H9 (cell line): Measurements from ENCODE around the gene CERS3. TPM values are rescaled to one million over a fixed set of nuclear protein-coding genes. Genes with fewer than 3 reads are reported as not detected.

ENCODE experiments used
- DNase-seq: peaks from one replicate; pipeline ENCODE4 v3.0.0-alpha.2; 2017
- H2AFZ ChIP-seq: one replicate; pipeline ENCODE4 v1.6.1; 2013; ENCODE audit warnings: mild to moderate bottlenecking, low read length, control low read depth, moderate library complexity
- H2AK5ac ChIP-seq: 2 replicates; pipeline ENCODE4 v1.6.1; 2013; ENCODE audit warnings: low read length, control low read depth, mixed read lengths; ENCODE audit not compliant: insufficient read length
- H2BK120ac ChIP-seq: one replicate; pipeline ENCODE4 v1.6.1; 2013; ENCODE audit warnings: low read depth, mild to moderate bottlenecking, low read length, control low read depth, inconsistent platforms; ENCODE audit not compliant: poor library complexity, severe bottlenecking
- H2BK12ac ChIP-seq: 2 replicates; pipeline ENCODE4 v1.6.1; 2013; ENCODE audit warnings: low read length, control low read depth, mixed read lengths, low read depth; ENCODE audit not compliant: insufficient read length
- H2BK15ac ChIP-seq: 2 replicates; pipeline ENCODE4 v1.6.1; 2013; ENCODE audit warnings: low read depth, low read length, control low read depth
- H2BK20ac ChIP-seq: one replicate; pipeline ENCODE4 v1.6.1; 2013; ENCODE audit warnings: low read depth, mild to moderate bottlenecking, low read length, control low read depth, inconsistent platforms; ENCODE audit not compliant: poor library complexity, severe bottlenecking
- H2BK5ac ChIP-seq: 2 replicates; pipeline ENCODE4 v1.6.1; 2013; ENCODE audit warnings: low read length, control low read depth, mixed read lengths; ENCODE audit not compliant: insufficient read length
- H3K14ac ChIP-seq: 2 replicates; pipeline ENCODE4 v1.6.1; 2013; ENCODE audit warnings: low read length, control low read depth; ENCODE audit not compliant: insufficient read depth
- H3K18ac ChIP-seq: 2 replicates; pipeline ENCODE4 v1.6.1; 2013; ENCODE audit warnings: low read depth, mild to moderate bottlenecking, mixed read lengths, low read length, control low read depth; ENCODE audit not compliant: insufficient read length
- H3K23ac ChIP-seq: 2 replicates; pipeline ENCODE4 v1.6.1; 2013; ENCODE audit warnings: low read length, control low read depth, mixed read lengths, low read depth; ENCODE audit not compliant: insufficient read length
- H3K23me2 ChIP-seq: 2 replicates; pipeline ENCODE4 v1.6.1; 2013; ENCODE audit warnings: low read depth, mild to moderate bottlenecking, mixed read lengths, low read length, control low read depth; ENCODE audit not compliant: insufficient read length, poor library complexity, severe bottlenecking
- H3K27ac ChIP-seq: 2 replicates; pipeline ENCODE4 v1.5.1; 2013; ENCODE audit warnings: low read length, control low read depth, mixed read lengths, low read depth; ENCODE audit not compliant: insufficient read length
- H3K27me3 ChIP-seq: 2 replicates; pipeline ENCODE4 v1.6.1; 2013; ENCODE audit warnings: low read length, control low read depth, inconsistent platforms; ENCODE audit not compliant: insufficient read depth
- H3K4ac ChIP-seq: 2 replicates; pipeline ENCODE4 v1.6.1; 2013; ENCODE audit warnings: low read depth, mild to moderate bottlenecking, control low read depth, inconsistent platforms, low read length, moderate library complexity
- H3K4me1 ChIP-seq: 2 replicates; pipeline ENCODE4 v1.6.1; 2013; ENCODE audit warnings: low read length, control low read depth, inconsistent platforms; ENCODE audit not compliant: insufficient read depth
- H3K4me2 ChIP-seq: 2 replicates; pipeline ENCODE4 v1.6.1; 2013; ENCODE audit warnings: low read length, control low read depth, mixed read lengths; ENCODE audit not compliant: insufficient read length, insufficient read depth
- H3K56ac ChIP-seq: 2 replicates; pipeline ENCODE4 v1.6.1; 2013; ENCODE audit warnings: low read depth, mild to moderate bottlenecking, mixed read lengths, low read length, control low read depth; ENCODE audit not compliant: insufficient read length
- H3K79me1 ChIP-seq: 2 replicates; pipeline ENCODE4 v1.6.1; 2013; ENCODE audit warnings: low read depth, mild to moderate bottlenecking, moderate library complexity, low read length, control low read depth, inconsistent platforms; ENCODE audit not compliant: insufficient read depth, poor library complexity, severe bottlenecking
- H3K79me2 ChIP-seq: 2 replicates; pipeline ENCODE4 v1.6.1; 2013; ENCODE audit warnings: low read length, control low read depth, inconsistent platforms; ENCODE audit not compliant: insufficient read depth
- H3K9ac ChIP-seq: 2 replicates; pipeline ENCODE4 v1.6.1; 2013; ENCODE audit warnings: low read length, control low read depth, mixed read lengths; ENCODE audit not compliant: insufficient read length; ENCODE audit errors: extremely low read depth
- H3K9me3 ChIP-seq: one replicate; pipeline ENCODE4 v1.6.1; 2013; ENCODE audit warnings: low read depth, low read length, inconsistent platforms; ENCODE audit not compliant: control insufficient read depth
- H3T11ph ChIP-seq: one replicate; pipeline ENCODE4 v1.6.1; 2013; ENCODE audit warnings: mild to moderate bottlenecking, low read length, control low read depth, inconsistent platforms
- H4K20me1 ChIP-seq: one replicate; pipeline ENCODE4 v1.6.1; 2013; ENCODE audit not compliant: control insufficient read depth, insufficient read length, insufficient read depth
- H4K5ac ChIP-seq: 2 replicates; pipeline ENCODE4 v1.6.1; 2013; ENCODE audit warnings: low read depth, mild to moderate bottlenecking, mixed read lengths, low read length, control low read depth; ENCODE audit not compliant: insufficient read length
- H4K8ac ChIP-seq: replicated peaks from 2 replicates; pipeline ENCODE4 v1.6.1; 2013; ENCODE audit warnings: low read length, control low read depth, mixed read lengths, low read depth; ENCODE audit not compliant: insufficient read length
- H4K91ac ChIP-seq: 2 replicates; pipeline ENCODE4 v1.6.1; 2013; ENCODE audit warnings: low read depth, mild to moderate bottlenecking, moderate library complexity, mixed read lengths, low read length, control low read depth; ENCODE audit not compliant: insufficient read length
- H3K27ac Mint-ChIP-seq, 3 experiments: 2 replicates in 2 of 3; 3 replicates in 1 of 3; pipeline ENCODE4 v1.8.0; 2020 to 2021; ENCODE audit warnings: mixed read lengths in 3 of 3, mild to moderate bottlenecking in 1 of 3, moderate library complexity in 1 of 3
- H3K27me3 Mint-ChIP-seq: 2 replicates; pipeline ENCODE4 v1.8.0; 2021; ENCODE audit warnings: low read depth, mild to moderate bottlenecking, moderate library complexity, mixed read lengths
- H3K36me3 Mint-ChIP-seq, 3 experiments: 2 replicates in 2 of 3; 3 replicates in 1 of 3; pipeline ENCODE4 v1.8.0; 2020 to 2021; ENCODE audit warnings: low read depth in 3 of 3, mixed read lengths in 3 of 3; ENCODE audit not compliant: insufficient read depth in 1 of 3
- H3K4me1 Mint-ChIP-seq, 2 experiments: 2 replicates each; pipeline ENCODE4 v1.8.0; 2020; ENCODE audit warnings: mixed read lengths in 2 of 2
- H3K4me3 Mint-ChIP-seq, 2 experiments: 2 replicates in 1 of 2; 3 replicates in 1 of 2; pipeline ENCODE4 v1.8.0; 2020 to 2021; ENCODE audit warnings: mild to moderate bottlenecking in 2 of 2, mixed read lengths in 2 of 2, moderate library complexity in 1 of 2
- H3K9me3 Mint-ChIP-seq, 2 experiments: 2 replicates in 1 of 2; 3 replicates in 1 of 2; pipeline ENCODE4 v1.8.0; 2020; ENCODE audit warnings: mild to moderate bottlenecking in 2 of 2, mixed read lengths in 2 of 2, moderate library complexity in 1 of 2
- WGBS: extraction: QIAGEN DNeasy Blood & Tissue Kit; methylation state at CpG from one replicate; pipeline ENCODE4 v1.1.7; 2013; ENCODE audit warnings: missing lambda C conversion rate, low lambda C conversion rate, mixed read lengths; ENCODE audit not compliant: insufficient read length; ENCODE audit errors: extremely low coverage; 5-methylcytosine and 5-hydroxymethylcytosine counted together
- total RNA-seq: library from RNA; stranded (reverse); gene quantifications from 2 replicates; pipeline ENCODE4 v1.2.1, GENCODE V29; 2021
- TF ChIP-seq, protein P1 (sequence below): fragments of 200-600 bp; sonication (generic); conservative IDR thresholded peaks from 3 replicates; pipeline ENCODE4 v1.8.0; 2021; ENCODE audit warnings: antibody characterized with exemption, mild to moderate bottlenecking

CERS3 gene
- total RNA-seq, 1 experiment from 2014 or later: 1.4 TPM

DNA sequence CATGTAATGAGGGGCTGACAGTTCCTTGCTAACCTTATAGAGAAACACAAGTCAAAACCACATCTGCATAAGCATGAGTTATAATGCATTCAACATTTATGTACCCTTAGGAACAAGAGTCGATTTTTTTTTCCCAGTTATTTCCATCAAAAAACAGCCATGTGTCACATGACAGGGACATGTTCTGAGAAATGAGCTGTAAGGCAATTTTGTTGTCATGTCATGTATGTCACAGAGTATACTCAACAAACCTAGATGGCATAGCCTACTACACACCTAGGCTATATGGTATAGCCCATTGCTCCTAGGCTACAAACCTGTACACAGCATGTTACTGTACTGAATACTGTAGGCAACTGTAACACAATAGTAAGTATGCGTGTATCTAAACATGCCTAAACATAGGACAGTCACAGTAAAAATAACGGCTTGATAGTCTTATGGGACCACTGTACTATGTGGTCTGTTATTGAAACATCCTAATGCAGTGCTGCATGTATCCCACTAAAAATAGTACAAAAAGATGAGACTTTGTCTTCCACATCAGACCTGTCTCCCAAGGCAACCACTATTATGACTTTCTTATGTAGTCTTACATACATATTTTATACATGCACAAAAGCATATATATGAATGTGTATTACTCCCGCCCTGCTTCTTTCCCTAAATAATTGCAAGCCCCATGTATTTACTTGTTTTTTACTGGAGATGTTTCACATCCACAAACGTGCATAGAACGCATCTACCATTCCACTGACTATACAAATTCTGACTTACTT is 38.3 kb upstream of the CERS3 start:
- no peak overlapping the region for H3K9ac ChIP-seq
- H2AK5ac ChIP-seq: no peak overlapping the region
- no peak overlapping the region for H4K5ac ChIP-seq
- Mint-ChIP-seq H3K4me3 (no peak overlapping the region), H3K4me1 (no peaks in the 10 kb centered on the region), H3K27ac (no peak overlapping the region), H3K36me3 (peaks cover 2 to 11% (median 4%) of the 10 kb centered on the region in 3 experiments; a peak in 3 of 7 replicates), H3K27me3 (no peaks in the 10 kb centered on the region), H3K9me3 (no peaks in the 10 kb centered on the region)
- no peak overlapping the region for H4K8ac ChIP-seq
- no peak overlapping the region for H3K4me2 ChIP-seq
- WGBS: no CpG with 5 or more reads among the region's 6 CpGs
- TF ChIP-seq, protein P1, sequence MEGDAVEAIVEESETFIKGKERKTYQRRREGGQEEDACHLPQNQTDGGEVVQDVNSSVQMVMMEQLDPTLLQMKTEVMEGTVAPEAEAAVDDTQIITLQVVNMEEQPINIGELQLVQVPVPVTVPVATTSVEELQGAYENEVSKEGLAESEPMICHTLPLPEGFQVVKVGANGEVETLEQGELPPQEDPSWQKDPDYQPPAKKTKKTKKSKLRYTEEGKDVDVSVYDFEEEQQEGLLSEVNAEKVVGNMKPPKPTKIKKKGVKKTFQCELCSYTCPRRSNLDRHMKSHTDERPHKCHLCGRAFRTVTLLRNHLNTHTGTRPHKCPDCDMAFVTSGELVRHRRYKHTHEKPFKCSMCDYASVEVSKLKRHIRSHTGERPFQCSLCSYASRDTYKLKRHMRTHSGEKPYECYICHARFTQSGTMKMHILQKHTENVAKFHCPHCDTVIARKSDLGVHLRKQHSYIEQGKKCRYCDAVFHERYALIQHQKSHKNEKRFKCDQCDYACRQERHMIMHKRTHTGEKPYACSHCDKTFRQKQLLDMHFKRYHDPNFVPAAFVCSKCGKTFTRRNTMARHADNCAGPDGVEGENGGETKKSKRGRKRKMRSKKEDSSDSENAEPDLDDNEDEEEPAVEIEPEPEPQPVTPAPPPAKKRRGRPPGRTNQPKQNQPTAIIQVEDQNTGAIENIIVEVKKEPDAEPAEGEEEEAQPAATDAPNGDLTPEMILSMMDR: no peak
- no peak overlapping the region for H2BK5ac ChIP-seq
- no peaks in the 10 kb centered on the region for H3K79me2 ChIP-seq
- no peak overlapping the region for H3K4ac ChIP-seq
- no peak overlapping the region for H2BK120ac ChIP-seq
- no peaks in the 10 kb centered on the region for H3K27me3 ChIP-seq
- H2BK15ac ChIP-seq: no peak overlapping the region
- H3K18ac ChIP-seq: no peak overlapping the region
- H3K4me1 ChIP-seq: no peaks in the 10 kb centered on the region
- no peak overlapping the region for H4K91ac ChIP-seq
- no peak overlapping the region for H2AFZ ChIP-seq
- no peak overlapping the region for H3K14ac ChIP-seq
- H3K23ac ChIP-seq: no peak overlapping the region
- no peaks in the 10 kb centered on the region for H3K23me2 ChIP-seq
- H4K20me1 ChIP-seq: no peaks in the 10 kb centered on the region
- no peak for DNase-seq
- H2BK12ac ChIP-seq: no peak overlapping the region
- no peak overlapping the region for H3K27ac ChIP-seq
- H3K9me3 ChIP-seq: no peaks in the 10 kb centered on the region
- H3T11ph ChIP-seq: no peak overlapping the region
- H3K56ac ChIP-seq: no peak overlapping the region
- no peaks in the 10 kb centered on the region for H3K79me1 ChIP-seq
- no peak overlapping the region for H2BK20ac ChIP-seq
